Endothelial cell of umbilical vein (primary cell): ENCODE data around the gene HBG2. TPM values are rescaled to one million over a fixed set of nuclear protein-coding genes. Genes with fewer than 3 reads are reported as not detected.

Experiments used
- BruUV-seq: library from RNA; stranded (reverse); fragments of 400-500 nt; replicated peaks from 2 replicates; lab custom pipeline; 2021; lab: Mats Ljungman, UMichigan
- CTCF ChIA-PET: fragments of 300-600, 350-600 bp; sonication (Branson Sonifier 250); formaldehyde crosslinking; loops from one replicate; lab custom pipeline; 2021; ENCODE audit warnings: antibody characterized with exemption, inconsistent platforms; lab: Charles Lee
- POLR2A ChIA-PET: fragments of 300-600, 350-600 bp; sonication (Branson Sonifier 250); formaldehyde crosslinking; loops from one replicate; lab custom pipeline; 2021; ENCODE audit warnings: antibody characterized with exemption, inconsistent platforms; lab: Charles Lee
- DNase-seq: peaks from one replicate; pipeline ENCODE4 v3.0.0-alpha.2; 2011; ENCODE audit warnings: low read depth, low spot score
- FAIRE-seq: peaks from 2 replicates; lab custom pipeline; 2011; peaks lifted over from hg19 to GRCh38; lab: Jason Lieb, UNC
- H2AFZ ChIP-seq: 2 replicates; pipeline ENCODE4 v1.6.0; 2012; ENCODE audit warnings: low read depth, low read length, control low read depth, inconsistent platforms
- H3K27ac ChIP-seq: 2 replicates; pipeline ENCODE4 v1.5.1; 2011; ENCODE audit warnings: low read depth, mild to moderate bottlenecking, control low read depth, low read length, moderate library complexity; ENCODE audit not compliant: insufficient read depth
- H3K27me3 ChIP-seq, 2 experiments: 2 replicates each; pipeline versions ENCODE4 v1.6.0 to v1.6.1; 2011; ENCODE audit warnings: low read length in 2 of 2, mixed read lengths in 1 of 2; ENCODE audit not compliant: control insufficient read depth in 2 of 2, insufficient read depth in 2 of 2
- H3K36me3 ChIP-seq, 2 experiments: 2 replicates in 1 of 2; 3 replicates in 1 of 2; pipeline ENCODE4 v1.5.1; 2011; ENCODE audit warnings: low read length in 2 of 2, mild to moderate bottlenecking in 1 of 2, moderate library complexity in 1 of 2; ENCODE audit not compliant: control insufficient read depth in 2 of 2, insufficient read depth in 2 of 2; ENCODE audit errors: extremely low read depth in 1 of 2
- H3K4me1 ChIP-seq: 3 replicates; pipeline ENCODE4 v1.5.1; 2011; ENCODE audit warnings: mild to moderate bottlenecking, low read length; ENCODE audit not compliant: control insufficient read depth, insufficient read depth; ENCODE audit errors: extremely low read depth
- H3K4me2 ChIP-seq: 2 replicates; pipeline ENCODE4 v1.6.1; 2011; ENCODE audit warnings: low read length, control low read depth, mixed read lengths; ENCODE audit not compliant: insufficient read depth
- H3K4me3 ChIP-seq, 3 experiments: fragments of 200-600 bp in 1 of 3; sonication (generic), shearing (Covaris generic) in 1 of 3; replicated peaks in 1 of 3; 2 replicates each; pipeline ENCODE4 v1.5.1; 2011 to 2016; ENCODE audit warnings: control low read depth in 3 of 3, low read length in 3 of 3, mild to moderate bottlenecking in 2 of 3, inconsistent platforms in 1 of 3, low read depth in 1 of 3, moderate library complexity in 1 of 3; ENCODE audit not compliant: insufficient read depth in 1 of 3
- H3K79me2 ChIP-seq: 2 replicates; pipeline ENCODE4 v1.6.0; 2012; ENCODE audit warnings: low read length, inconsistent platforms; ENCODE audit not compliant: control insufficient read depth, insufficient read depth
- H3K9ac ChIP-seq: replicated peaks from 2 replicates; pipeline ENCODE3; 2011; ENCODE audit warnings: low read length, control low read depth; ENCODE audit not compliant: insufficient read depth; ENCODE audit errors: extremely low read depth
- H3K9me1 ChIP-seq: replicated peaks from 3 replicates; pipeline ENCODE4 v1.6.0; 2011; ENCODE audit warnings: mild to moderate bottlenecking, low read length; ENCODE audit not compliant: control insufficient read depth, insufficient read depth; ENCODE audit errors: extremely low read depth
- H3K9me3 ChIP-seq: replicated peaks from 2 replicates; pipeline ENCODE4 v1.5.1; 2012; ENCODE audit warnings: low read length, inconsistent platforms; ENCODE audit not compliant: control insufficient read depth, insufficient read depth
- H4K20me1 ChIP-seq: replicated peaks from 2 replicates; pipeline ENCODE3; 2011; ENCODE audit warnings: mild to moderate bottlenecking, low read length; ENCODE audit not compliant: control insufficient read depth, insufficient read depth; ENCODE audit errors: extremely low read depth
- CTCF ChIP-seq, 2 donors: IDR thresholded peaks; 1 replicate in 1 of 2; 2 replicates in 1 of 2; pipeline ENCODE4 v1.5.1; 2011; ENCODE audit warnings: low read length in 2 of 2, mild to moderate bottlenecking in 2 of 2, moderate library complexity in 2 of 2, control low read depth in 1 of 2, inconsistent platforms in 1 of 2, low read depth in 1 of 2; ENCODE audit not compliant: insufficient read depth in 1 of 2; ENCODE audit errors: extremely low read depth in 1 of 2
- EZH2 ChIP-seq: IDR thresholded peaks from 2 replicates; pipeline ENCODE4 v1.6.1; 2012; ENCODE audit warnings: borderline replicate concordance, low read depth, mild to moderate bottlenecking, moderate library complexity, low read length, inconsistent platforms; ENCODE audit not compliant: severe bottlenecking
- FOS ChIP-seq: IDR thresholded peaks from 2 replicates; pipeline ENCODE4 v1.6.1; 2011; ENCODE audit warnings: mild to moderate bottlenecking, low read length, moderate library complexity, borderline replicate concordance; ENCODE audit not compliant: insufficient read depth
- GATA2 ChIP-seq: IDR thresholded peaks from 2 replicates; pipeline ENCODE4 v1.7.0; 2011; ENCODE audit warnings: low read depth, mild to moderate bottlenecking, moderate library complexity, mixed read lengths, low read length; ENCODE audit not compliant: insufficient read length, insufficient read depth
- JUN ChIP-seq: IDR thresholded peaks from 2 replicates; pipeline ENCODE4 v1.6.1; 2011; ENCODE audit warnings: borderline replicate concordance, low read depth; ENCODE audit not compliant: insufficient read length, insufficient read depth
- MAX ChIP-seq: IDR thresholded peaks from 2 replicates; pipeline ENCODE4 v1.6.1; 2011; ENCODE audit not compliant: insufficient read depth, insufficient read length
- MYC ChIP-seq: IDR thresholded peaks from one replicate; pipeline ENCODE4 v1.6.1; 2011; ENCODE audit warnings: mild to moderate bottlenecking, low read depth, low read length
- POLR2A ChIP-seq: IDR thresholded peaks from 2 replicates; pipeline ENCODE4 v1.6.1; 2012; ENCODE audit warnings: low read depth, mild to moderate bottlenecking, control low read depth, low read length
- POLR2AphosphoS5 ChIP-seq: IDR thresholded peaks from 2 replicates; pipeline ENCODE4 v1.6.1; 2012; ENCODE audit warnings: low read depth, mild to moderate bottlenecking, control low read depth, low read length, moderate library complexity; ENCODE audit not compliant: insufficient read depth
- dilution Hi-C: fragments of 300-500 bp; cut with MboI; formaldehyde crosslinking; loops from one replicate; pipeline ENCODE4 v1.15.0; 2019; ENCODE audit warnings: low sequenced_read_pairs; ENCODE audit not compliant: extremely low pct_ligation_motif_present
- intact Hi-C: fragments of 100-400 bp; cut with micrococcal nuclease; formaldehyde crosslinking; loops from one replicate; pipeline ENCODE4 v1.10.0; 2022
- polyA plus RNA-seq, 4 experiments: library from polyadenylated mRNA; depleted of rRNA in 3 of 4; stranded (reverse) in 3 of 4; unstranded in 1 of 4; fragments of >200 nt; gene quantifications; 2 replicates each; pipeline versions ENCODE4 v1.2.1 to v1.2.3, GENCODE V29; 2011 to 2012; ENCODE audit warnings: missing spikeins in 1 of 4
- total RNA-seq: library from RNA; stranded (reverse); gene quantifications from 2 replicates; pipeline ENCODE4 v1.2.3, GENCODE V29; 2021

HBG2 gene
- total and polyA plus RNA-seq, 2 donors (not counting 3 experiments of a cell fraction or from before 2014, with no cell fraction given): 1.2 TPM; not detected in 1

- Histone ChIP-seq H3K36me3 (no peaks in the 10 kb centered on the region), H3K9me1 (no peaks in the 10 kb centered on the region), H3K27ac (no peak overlapping the region), H3K79me2 (no peaks in the 10 kb centered on the region), H3K4me1 (no peaks in the 10 kb centered on the region), H3K9ac (no peak overlapping the region), H3K4me2 (no peak overlapping the region), H3K9me3 (no peaks in the 10 kb centered on the region), H4K20me1 (no peaks in the 10 kb centered on the region), H2AFZ (no peak overlapping the region), H3K4me3 (no peak overlapping the region), H3K27me3 (no peaks in the 10 kb centered on the region)
- BruUV-seq: no TSS peak
- intact Hi-C loops (no loop called here), dilution Hi-C loops (no loop called here)
- ChIA-PET CTCF (no interaction called here), POLR2A (no interaction called here)
- FAIRE-seq (no peak), DNase-seq (no peak)
- TF ChIP-seq CTCF (IDR thresholded peaks at IDR 0.05; ENCODE audit: extremely low read depth in 1 of 2, insufficient read depth in 1 of 2, low read depth in 1 of 2, low read length in 2 of 2) (no peak), MAX (no peak), POLR2AphosphoS5 (no peak), FOS (no peak), JUN (no peak), POLR2A (no peak), MYC (no peak), EZH2 (no peak), GATA2 (no peak)
Measured at GRCh38 chr11:5225480-5225871, 29.1 kb downstream of the HBG2 start.
